Stimulated activated CD4-positive, alpha-beta T cell treated with anti-CD3 and anti-CD28 coated beads, Interleukin-12 subunit alpha, Interleukin-12 subunit beta, amount 100 ng/mL, for 24 hours (primary cell): ENCODE measurements around the gene TSPAN14.
"Not testable (repeated sequence)": the region's sequence is repeated elsewhere in the genome, so short reads cannot be mapped to it uniquely, and the experiment has no call there.

ENCODE experiments used
- DNase-seq, 2 experiments: peaks; one replicate each; pipeline ENCODE4 v3.0.0-alpha.2; 2020; ENCODE audit warnings: low read depth in 2 of 2

The TSPAN14 gene

DNA sequence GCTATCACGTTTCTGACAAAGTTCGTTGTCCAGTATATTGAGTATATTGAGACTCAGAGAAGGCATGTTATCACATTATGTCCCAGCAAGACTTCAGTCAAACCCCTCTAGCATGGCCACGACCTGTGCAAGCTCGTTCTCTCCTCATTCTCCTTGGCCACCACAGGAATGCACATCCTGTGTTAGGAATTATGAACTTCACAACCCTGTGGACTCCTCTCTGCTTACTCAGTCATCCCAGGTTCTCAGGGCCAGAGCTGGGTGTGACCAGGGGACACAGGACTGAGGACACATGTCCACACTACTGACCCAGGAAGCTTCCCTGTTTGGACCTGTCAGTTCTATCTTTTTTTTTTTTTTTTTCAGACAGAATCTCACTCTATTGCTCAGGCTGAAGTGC lies 87.9 kb downstream of the TSPAN14 start:
- DNase-seq = no peak

DNA sequence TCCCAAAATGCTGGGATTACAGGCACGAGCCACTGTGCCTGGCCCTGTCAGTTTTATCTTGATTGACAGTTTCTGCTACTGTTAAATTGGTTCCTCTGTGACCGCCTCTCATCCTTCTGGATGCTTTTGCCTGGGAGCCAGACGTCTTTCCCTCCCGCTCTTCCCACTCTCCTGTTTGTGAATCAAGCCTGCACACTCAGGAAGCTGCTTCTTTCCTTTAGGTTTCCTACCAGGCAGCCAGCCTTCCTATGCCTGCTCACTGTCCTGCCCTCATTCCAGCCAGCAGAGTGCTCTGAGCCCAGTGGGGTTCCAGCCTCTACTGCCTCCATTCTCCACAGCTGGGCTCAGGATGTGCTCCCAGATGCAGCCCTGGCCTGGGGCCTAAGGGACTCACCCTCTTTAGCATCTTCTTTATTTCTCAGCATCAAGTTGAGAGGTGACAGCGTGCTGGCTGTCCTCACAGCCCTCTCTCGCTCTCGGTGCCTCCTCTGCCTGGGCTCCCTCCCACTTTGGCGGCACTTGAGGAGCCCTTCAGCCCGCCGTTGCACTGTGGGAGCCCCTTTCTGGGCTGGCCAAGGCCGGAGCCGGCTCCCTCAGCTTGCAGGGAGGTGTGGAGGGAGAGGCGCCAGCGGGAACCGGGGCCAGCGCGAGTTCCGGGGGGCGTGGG lies 88.7 kb downstream of the TSPAN14 start:
- no peak for DNase-seq

DNA sequence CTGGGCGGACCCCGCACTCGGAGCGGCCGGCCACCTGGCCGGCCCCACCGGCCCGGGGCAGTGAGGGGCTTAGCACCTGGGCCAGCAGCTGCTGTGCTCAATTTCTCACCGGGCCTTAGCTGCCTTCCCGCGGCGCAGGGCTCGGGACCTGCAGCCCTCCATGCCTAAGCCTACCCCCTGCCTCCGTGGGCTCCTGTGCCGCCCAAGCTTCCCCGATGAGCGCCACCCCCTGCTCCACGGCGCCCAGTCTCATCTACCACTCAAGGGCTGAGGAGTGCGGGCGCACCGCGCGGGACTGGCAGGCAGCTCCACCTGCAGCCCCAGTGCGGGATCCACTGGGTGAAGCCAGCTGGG lies 89.2 kb downstream of the TSPAN14 start:
- not testable (repeated sequence) for DNase-seq

DNA sequence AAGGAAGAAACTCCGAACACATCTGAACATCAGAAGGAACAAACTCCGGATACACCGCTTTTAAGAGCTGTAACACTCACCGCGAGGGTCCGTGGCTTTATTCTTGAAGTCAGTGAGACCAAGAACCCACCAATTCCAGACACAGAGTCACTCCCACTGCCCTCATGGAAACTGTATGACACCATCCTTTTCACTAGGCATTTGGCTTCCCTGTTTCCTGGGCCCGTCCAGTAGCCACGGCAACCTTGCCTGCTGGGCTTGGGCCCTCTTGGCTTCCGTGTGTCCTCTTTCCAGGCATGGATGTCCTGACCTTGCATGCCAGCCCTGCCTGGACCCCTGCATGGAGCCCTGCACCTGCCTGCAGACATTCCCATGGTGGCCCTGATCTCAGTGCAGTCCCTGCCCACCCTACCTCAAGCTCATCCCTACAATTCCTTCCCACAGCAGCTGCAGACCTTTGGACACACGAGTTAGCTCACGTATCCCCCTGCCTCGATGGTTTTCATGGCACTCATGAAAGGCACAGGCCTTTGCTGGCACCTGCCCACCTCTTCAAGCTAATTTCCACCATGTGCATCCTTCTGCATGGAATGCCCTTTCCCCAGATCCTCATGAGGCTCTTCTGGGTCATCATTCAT lies 90.3 kb downstream of the TSPAN14 start:
- no peak for DNase-seq

DNA sequence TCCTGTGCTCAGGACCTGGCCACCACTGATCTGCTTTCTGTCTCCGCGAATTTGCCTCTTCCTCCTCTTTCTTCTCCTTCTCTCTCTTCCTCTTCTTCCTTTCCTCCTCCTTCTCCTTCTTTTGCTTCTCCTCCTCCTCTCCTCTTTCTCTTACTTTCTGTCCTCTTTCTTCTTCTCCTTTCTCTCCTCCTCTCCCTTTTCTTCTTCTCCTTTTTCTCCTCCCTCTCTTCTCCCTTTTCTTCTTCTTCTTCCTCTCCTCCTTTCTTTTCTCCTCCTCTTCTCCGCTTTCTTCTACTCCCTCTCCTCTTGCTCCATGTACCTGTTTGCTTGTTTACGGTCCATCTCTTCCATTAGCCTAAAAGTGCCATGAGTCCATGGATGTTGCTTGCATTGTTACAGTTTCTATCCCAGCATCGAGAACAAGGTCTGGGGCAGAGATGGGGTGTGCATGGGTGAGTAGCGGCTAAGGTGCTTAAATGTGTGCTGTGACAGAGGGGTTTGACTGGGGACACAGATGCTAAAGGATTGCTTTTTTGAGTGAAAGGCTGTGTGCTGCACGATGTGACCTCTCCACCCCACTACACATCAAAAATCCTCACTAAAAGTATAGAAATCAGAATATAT lies 91.3 kb downstream of the TSPAN14 start:
- no peak for DNase-seq

DNA sequence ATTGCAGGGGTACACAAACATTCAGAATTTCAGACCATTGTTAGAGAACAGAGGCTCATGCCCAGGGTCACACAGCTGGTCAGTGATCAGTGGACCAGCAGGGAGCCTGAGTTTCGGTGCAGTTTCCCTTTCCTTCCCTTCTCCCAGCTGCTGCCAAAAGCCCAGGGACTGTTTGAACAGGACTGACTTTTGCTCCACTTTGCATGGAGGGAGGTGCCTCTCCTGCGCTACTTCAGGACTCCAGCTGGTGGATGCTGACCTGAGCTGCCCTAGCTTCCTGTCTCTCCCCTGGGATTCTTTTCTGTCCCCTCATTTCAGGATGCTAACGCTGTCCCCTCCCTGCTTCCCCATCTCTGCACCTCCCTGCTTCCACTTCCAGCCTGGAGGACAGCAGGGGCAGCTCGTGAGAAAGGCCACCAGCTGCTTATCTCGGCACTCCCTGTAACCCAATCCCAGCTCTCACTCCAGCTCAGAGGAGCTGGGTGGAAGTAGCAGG lies 98.1 kb downstream of the TSPAN14 start:
- no peak for DNase-seq

DNA sequence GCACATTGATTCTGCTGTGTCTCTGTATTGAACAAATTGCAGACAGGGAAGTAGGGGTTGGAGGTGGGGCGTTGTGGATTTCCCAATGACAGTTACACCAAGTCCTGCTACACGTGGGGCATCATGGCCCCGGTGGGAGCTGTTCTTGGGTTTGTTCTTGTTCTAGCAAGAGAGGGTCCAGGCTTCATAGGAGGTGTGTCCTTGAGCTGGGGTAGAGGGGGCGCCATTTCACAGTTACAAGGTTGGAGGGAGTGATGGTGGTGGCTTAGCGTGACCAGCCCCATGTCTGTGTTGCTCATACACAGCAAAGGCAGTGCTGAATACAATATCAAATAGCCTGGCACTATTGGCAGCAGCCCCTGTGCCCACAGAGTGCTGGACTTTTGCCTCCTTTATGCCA lies 99.3 kb downstream of the TSPAN14 start:
- no peak for DNase-seq

DNA sequence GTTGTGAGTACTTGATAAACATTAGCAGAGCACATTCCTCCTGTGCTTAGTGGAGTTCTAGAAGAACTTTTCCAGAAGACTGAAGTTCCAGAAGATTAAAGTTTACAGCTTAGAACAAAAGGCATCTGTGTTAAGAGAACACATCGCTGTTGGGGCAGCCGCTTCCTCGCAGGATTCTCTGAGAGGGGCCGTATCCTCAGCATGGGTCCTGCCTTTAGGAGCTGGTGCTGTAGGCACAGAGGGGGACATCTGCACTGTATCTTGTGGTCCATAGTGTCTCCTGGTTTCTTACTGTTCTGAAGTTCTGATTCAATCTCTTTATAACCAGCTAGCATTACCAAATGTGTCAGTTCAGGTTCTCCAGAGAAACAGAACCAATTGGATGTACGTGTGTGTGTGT lies 99.9 kb downstream of the TSPAN14 start:
- DNase-seq = no peak

DNA sequence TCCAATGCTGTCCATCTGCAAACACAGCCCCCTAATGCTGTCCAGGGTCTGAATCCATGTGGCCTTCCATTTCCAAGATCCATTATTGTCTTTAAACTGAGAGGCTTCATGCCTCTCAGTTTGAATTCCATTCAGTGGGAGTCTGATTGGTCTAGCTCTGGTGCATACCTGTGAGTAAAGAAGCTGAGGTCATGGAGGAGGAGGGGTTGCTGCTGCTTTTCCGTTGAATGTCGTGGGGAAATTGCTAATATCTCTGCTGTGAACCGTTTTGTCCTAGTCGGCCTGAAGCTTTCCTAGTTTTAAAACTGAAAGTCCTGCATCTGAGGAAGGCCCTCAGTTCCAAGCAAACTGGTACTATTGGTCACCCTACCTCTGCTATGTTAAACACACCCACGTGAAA lies 101.3 kb downstream of the TSPAN14 start:
- DNase-seq = no peak

DNA sequence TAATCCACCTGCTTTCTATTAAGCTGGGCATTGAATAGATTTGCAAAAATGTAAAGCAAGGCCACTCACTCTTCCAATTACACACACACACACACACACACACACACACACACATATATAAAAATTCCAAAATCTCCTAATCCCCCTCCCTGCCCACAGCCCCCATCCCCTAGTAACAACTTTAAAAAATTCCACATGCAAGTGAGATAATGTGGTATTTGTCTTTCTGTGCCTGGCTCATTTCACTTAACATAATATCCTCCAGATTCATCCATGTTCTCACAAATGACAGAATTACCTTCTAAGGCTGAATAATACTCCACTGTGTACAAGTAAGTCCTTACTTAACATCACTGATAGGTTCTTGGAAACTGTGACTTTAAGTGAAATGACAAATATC lies 107.8 kb downstream of the TSPAN14 start:
- DNase-seq = no peak

DNA sequence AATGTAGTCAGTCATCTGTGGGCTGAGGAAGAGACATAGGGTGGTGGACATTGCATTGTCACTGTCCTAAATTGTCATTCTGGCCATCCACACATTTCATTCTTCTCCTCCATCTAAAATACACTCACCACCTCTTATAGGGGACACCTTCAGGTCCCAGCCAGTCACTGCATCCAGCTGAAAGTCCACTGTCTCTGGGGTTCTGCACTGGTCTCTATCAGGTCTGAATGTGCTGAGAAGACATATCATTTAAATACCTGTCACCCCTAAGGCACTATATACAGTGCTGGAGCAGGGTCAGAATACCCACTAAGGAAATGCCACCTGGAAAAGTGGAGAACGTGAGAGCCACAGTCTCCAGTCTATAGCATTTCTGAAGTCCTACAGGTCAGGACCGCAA lies 113.2 kb downstream of the TSPAN14 start:
- no peak for DNase-seq

DNA sequence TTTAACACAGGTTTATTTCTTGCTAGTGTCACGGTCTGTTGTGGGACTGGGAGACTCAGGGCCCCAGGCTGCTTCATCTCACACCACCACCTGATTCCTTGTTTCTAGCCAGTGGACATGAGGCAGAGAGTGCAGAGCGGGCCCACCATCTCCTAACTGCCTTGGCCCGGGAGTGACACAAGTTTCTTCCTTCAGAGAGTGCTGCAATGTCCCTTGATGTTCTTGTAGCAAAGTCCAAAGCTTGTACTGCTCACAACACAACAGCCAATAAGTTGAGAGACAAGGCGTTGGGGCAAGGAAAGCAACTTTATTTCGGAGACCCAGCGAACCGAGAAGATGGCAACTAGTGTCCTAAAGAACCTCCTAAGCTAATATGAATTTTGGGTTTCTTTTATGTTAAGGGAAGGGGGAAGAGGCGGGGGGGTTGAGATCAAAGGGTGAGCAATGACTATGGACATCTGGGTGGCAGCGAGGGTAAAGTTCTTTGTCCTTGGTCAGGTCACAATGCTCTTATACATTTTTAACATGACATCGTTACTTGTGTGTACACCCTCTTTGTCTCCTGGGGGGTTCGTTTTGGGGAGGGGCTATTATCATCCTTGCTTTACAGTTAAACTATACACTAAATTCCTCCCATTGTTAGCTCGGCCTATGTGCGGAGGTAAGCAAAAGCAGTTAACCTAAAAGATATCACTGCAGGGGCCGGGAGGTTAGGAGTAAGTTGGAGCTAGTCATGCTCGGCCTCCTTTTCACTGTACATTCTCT lies 115.2 kb downstream of the TSPAN14 start:
- no peak for DNase-seq

DNA sequence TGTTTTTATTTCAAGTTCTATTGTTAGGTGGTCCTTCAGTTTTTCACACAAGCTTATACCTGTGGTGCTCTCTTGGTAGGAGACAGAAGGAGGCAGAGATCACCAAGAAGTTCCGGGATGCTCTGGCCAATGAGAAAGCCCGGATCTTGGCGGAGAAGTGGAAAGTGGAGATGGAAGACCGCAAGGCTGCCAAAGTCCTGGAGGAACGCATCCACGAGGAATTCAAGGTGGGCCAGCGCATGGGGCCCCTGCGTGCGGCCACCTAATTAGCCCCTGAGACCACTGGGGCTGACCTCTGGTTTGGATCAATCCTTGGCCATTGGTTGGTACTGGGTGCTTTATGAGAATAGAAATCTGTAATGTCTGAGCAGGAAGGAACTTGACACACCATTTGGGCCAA lies 117.2 kb downstream of the TSPAN14 start:
- DNase-seq = no peak

DNA sequence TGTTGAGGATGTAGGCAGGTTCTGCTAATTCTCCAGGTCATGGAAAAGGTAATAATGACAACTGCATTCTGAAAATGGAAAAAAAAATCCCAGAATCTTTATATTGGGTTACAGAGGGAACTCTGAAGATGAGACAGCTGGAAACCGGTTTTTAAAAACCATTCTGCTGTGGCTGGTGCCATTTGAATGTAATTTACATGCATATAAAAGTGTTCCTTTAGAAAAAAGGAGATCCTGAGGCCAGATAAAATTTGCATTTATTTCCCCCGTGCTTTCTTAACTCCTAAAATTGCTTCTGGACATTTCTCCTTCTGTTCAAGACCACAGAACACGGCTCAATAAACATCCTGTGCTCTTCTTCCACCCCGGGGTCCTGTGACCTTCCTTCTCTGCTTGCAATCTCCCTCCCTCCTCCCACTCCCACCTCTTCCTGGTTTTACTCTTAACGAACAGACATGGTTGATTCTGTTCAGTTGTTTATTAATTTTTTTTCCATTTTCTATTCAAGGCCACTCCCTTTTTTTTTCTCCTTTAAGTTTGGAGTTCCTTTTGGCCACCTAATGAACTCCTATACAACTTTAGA lies 125.2 kb downstream of the TSPAN14 start:
- DNase-seq = no peak

DNA sequence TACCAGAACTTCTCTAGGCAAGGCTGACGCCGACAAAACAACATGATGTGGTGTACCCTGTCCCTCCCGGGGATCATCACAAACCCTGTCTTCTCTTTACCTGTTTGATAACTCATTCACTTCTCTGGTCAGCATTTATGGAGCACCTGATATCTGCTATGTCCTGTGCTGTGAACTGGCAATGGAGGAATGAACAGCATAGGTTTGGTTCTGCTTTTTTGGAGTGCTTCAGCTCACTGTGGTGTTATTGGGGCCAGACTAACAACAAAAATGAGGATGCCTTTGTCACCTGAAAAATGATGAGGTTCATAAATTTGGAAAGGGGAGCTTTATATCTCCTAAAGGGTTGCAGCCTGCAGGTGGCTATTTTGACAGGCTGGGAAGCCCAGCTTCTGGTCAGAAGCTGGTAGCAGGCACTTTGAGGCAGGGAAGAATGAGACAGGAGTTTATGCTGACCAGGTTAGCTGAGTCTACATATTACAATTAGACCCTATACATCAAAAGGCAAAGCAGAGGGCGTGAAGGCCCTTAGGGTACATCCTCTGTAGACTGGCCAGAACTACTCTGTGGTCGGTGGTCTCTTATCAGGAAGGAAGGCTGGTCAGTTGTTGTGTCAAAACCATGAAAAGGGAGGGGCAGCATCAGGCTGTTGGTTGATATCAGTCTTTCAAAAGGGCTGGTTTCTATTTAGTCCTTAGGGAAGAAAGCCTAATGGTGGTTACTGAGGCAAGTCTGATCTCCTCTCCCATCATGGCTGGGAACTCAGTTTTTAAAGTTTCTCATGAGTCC lies 125.9 kb downstream of the TSPAN14 start:
- DNase-seq = no peak

DNA sequence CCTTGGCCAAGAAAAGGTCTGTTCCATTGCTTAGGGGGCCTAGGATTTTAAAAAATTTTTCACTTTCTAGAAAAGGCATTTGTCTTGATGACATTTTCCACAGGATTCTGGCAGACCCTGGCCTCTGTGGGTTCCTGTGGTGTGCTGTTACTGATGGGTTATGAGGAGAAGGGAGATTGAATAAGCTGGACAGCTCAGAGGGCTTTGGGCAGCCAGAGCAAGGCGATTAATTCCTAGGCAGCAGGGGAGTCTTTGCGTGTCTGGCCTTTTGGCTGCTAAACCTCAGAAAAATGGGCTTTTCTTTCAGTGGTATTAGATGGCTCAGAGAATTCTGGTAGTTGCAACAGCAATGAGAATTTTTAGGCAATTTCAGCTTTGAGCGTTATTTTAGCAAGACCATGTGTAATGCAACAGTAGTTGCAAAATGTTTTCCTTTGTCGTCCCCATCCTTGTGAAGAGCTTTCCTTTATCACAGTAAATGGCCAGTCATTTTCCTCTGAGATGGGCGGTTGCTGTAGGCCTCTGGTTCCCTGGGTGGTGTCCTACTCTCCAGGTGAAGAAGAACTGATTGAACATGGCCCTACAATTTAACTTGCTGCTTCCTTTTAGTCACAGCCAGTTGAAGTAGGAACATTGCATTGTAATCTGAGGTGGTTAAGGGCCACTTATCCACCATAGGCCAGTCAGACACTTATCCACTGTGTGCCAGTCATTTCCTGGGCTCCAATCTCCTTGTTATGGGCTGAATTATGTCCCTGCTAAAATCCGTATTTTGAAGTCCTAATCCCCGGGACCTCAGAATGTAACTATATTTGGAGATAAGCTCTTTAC lies 126.7 kb downstream of the TSPAN14 start:
- DNase-seq = no peak

DNA sequence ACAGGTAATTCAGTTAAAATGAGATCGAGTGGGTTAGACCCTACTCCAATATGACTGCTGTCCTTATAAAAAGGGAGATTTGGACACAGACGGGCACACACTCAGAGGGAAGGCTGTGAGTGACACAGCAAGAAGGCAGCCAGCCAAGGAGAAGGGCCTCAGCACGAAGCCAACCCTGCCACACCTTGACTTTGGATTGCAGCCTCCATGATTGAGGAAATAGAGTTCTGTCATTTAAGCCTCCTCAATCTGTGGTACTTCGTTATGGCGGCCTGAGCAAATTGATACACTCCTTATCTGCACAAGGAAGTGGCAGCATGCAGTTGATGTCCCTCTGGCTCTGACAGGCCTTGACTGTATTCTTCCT lies 127.3 kb downstream of the TSPAN14 start:
- DNase-seq = no peak

DNA sequence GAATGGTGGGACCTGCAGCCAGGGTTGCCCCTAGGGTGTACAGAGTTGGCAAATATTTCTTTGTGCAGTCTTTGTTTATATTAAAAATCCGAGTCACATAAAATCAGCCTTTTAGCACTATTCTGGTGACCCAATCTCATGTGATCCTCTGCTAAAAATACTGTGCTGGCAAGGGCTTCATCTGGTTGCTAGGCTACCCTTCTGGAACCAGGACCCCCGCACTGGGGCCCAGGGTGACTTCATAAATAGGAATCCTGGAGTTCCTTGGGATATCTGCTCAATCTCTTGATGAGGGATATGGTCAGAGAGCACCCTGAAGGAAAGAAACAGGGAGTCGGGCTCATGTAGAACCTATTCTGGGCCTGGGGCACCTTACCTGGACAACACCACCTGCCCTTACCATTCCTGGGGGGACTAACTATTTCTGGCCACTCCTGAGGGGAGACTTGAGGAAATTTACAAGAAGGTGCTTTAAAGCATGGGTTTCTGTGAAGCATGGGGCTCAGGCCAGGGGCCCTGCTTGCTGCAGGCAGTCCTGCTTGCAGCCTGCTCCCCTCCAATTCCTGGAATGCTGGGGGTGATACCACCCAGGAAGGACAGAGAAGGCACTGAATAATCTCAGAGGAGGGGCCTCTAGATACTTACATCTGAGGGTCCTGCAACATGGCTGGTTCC lies 128.3 kb downstream of the TSPAN14 start:
- no peak for DNase-seq
